ENCODE results near the gene MAP6. TPM values are rescaled to one million over a fixed set of nuclear protein-coding genes. Genes with fewer than 3 reads are reported as not detected.
A peak's percentile ranks its signal among the peaks of the same experiment; 100 is the strongest.

MAP6 gene
- total RNA-seq, 2 donors from 2014 or later, result 6.3 to 8.1 TPM

- Histone ChIP-seq H3K27me3 (no peaks in the 10 kb centered on the region), H3K36me3 (no peaks in the 10 kb centered on the region), H3K4me3 (no peak overlapping the region), H3K4me1 (peaks cover 0 to 10% of the 10 kb centered on the region in 2 donors), H3K9me3 (no peaks in the 10 kb centered on the region), H3K27ac (no peak overlapping the region)
- TF ChIP-seq CTCF (IDR thresholded peaks at IDR 0.05), result no peak
- no peak for DNase-seq (ENCODE audit: low spot score)
Measured at GRCh38 chr11:75644370-75644769, 24.5 kb downstream of the MAP6 start.

GRCh38 chr11:75642402-75643113, 26.3 kb downstream of the MAP6 start:
- Histone ChIP-seq H3K27me3 (no peaks in the 10 kb centered on the region), H3K36me3 (no peaks in the 10 kb centered on the region), H3K27ac (no peak overlapping the region), H3K4me3 (no peak overlapping the region), H3K9me3 (no peaks in the 10 kb centered on the region), H3K4me1 (peaks cover 0 to 11% of the 10 kb centered on the region in 2 donors)
- no peak for DNase-seq (ENCODE audit: low spot score)
- TF ChIP-seq CTCF (IDR thresholded peaks at IDR 0.05), result no peak

GRCh38 chr11:75639762-75640181, 29.1 kb downstream of the MAP6 start:
- H3K27me3 ChIP-seq, result no peaks in the 10 kb centered on the region
- TF ChIP-seq CTCF (IDR thresholded peaks at IDR 0.05), result no peak
- no peak overlapping the region for H3K4me3 ChIP-seq
- H3K4me1 ChIP-seq, result peaks cover 0 to 21% of the 10 kb centered on the region in 2 donors
- H3K27ac ChIP-seq, result peak overlapping the region in 1 of 2 donors; percentile 4
- DNase-seq (ENCODE audit: low spot score), result peak; percentile 82
- no peaks in the 10 kb centered on the region for H3K9me3 ChIP-seq
- H3K36me3 ChIP-seq, result no peaks in the 10 kb centered on the region

- Histone ChIP-seq H3K4me1 (peaks cover 0 to 25% of the 10 kb centered on the region in 2 donors), H3K36me3 (no peaks in the 10 kb centered on the region), H3K27ac (no peak overlapping the region), H3K4me3 (no peak overlapping the region), H3K9me3 (no peaks in the 10 kb centered on the region), H3K27me3 (no peaks in the 10 kb centered on the region)
- no peak for DNase-seq (ENCODE audit: low spot score)
- no peak for TF ChIP-seq CTCF (IDR thresholded peaks at IDR 0.05)
Measured at GRCh38 chr11:75637998-75638397, 30.8 kb downstream of the MAP6 start.

- no peaks in the 10 kb centered on the region for H3K36me3 ChIP-seq
- H3K4me1 ChIP-seq, result peaks cover 0 to 24% of the 10 kb centered on the region in 2 donors
- no peaks in the 10 kb centered on the region for H3K9me3 ChIP-seq
- no peak overlapping the region for H3K4me3 ChIP-seq
- peak; percentile 61 for DNase-seq (ENCODE audit: low spot score)
- TF ChIP-seq CTCF (IDR thresholded peaks at IDR 0.05), result no peak
- H3K27me3 ChIP-seq, result no peaks in the 10 kb centered on the region
- peak overlapping the region; percentile 49 to 67 for H3K27ac ChIP-seq
Measured at GRCh38 chr11:75635066-75635862, 33.6 kb downstream of the MAP6 start.

Measured in right atrium auricular region (tissue), 2 donors.